Astrocyte (in vitro differentiated cells and primary cell): ENCODE measurements around the gene CA10. TPM values are rescaled to one million over a fixed set of nuclear protein-coding genes. Genes with fewer than 3 reads are reported as not detected.

Experiments
- DNase-seq: peaks from one replicate; pipeline ENCODE4 v3.0.0-alpha.2; 2010; ENCODE audit warnings: low read depth
- FAIRE-seq: peaks from 2 replicates; lab custom pipeline; 2011; peaks lifted over from hg19 to GRCh38; lab: Jason Lieb, UNC
- H2AFZ ChIP-seq: 2 replicates; pipeline ENCODE4 v1.6.0; 2012; ENCODE audit warnings: low read depth, low read length, inconsistent platforms
- H3K27ac ChIP-seq: 2 replicates; pipeline ENCODE4 v1.5.1; 2011; ENCODE audit warnings: low read depth, low read length, inconsistent platforms
- H3K27me3 ChIP-seq: 2 replicates; pipeline ENCODE4 v1.6.0; 2011; ENCODE audit warnings: low read length, inconsistent platforms; ENCODE audit not compliant: insufficient read depth
- H3K36me3 ChIP-seq: 2 replicates; pipeline ENCODE4 v1.5.1; 2011; ENCODE audit warnings: low read length, inconsistent platforms; ENCODE audit not compliant: insufficient read depth
- H3K4me1 ChIP-seq: 2 replicates; pipeline ENCODE4 v1.5.1; 2011; ENCODE audit warnings: low read length, inconsistent platforms; ENCODE audit not compliant: insufficient read depth
- H3K4me2 ChIP-seq: 2 replicates; pipeline ENCODE4 v1.6.0; 2012; ENCODE audit warnings: low read length, inconsistent platforms
- H3K4me3 ChIP-seq: 2 replicates; pipeline ENCODE4 v1.5.1; 2011; ENCODE audit warnings: low read depth, mild to moderate bottlenecking, low read length, inconsistent platforms; ENCODE audit not compliant: insufficient read depth
- H3K79me2 ChIP-seq: 2 replicates; pipeline ENCODE4 v1.6.0; 2012; ENCODE audit warnings: mild to moderate bottlenecking, low read length, inconsistent platforms; ENCODE audit not compliant: insufficient read depth
- H3K9ac ChIP-seq: 2 replicates; pipeline ENCODE4 v1.6.0; 2012; ENCODE audit warnings: mild to moderate bottlenecking, low read length, inconsistent platforms
- H3K9me3 ChIP-seq: 2 replicates; pipeline ENCODE4 v1.5.1; 2012; ENCODE audit warnings: low read depth, mild to moderate bottlenecking, low read length, inconsistent platforms; ENCODE audit not compliant: insufficient read depth
- H4K20me1 ChIP-seq: 2 replicates; pipeline ENCODE4 v1.6.0; 2012; ENCODE audit warnings: low read length, inconsistent platforms; ENCODE audit not compliant: insufficient read depth
- H3K27ac Mint-ChIP-seq: one replicate; pipeline ENCODE4 v1.8.0; 2021; ENCODE audit warnings: mild to moderate bottlenecking, mixed read lengths; ENCODE audit not compliant: unreplicated experiment
- H3K27me3 Mint-ChIP-seq: one replicate; pipeline ENCODE4 v1.8.0; 2021; ENCODE audit warnings: low read depth, mixed read lengths; ENCODE audit not compliant: unreplicated experiment
- H3K36me3 Mint-ChIP-seq: one replicate; pipeline ENCODE4 v1.8.0; 2021; ENCODE audit warnings: low read depth, mixed read lengths; ENCODE audit not compliant: unreplicated experiment
- H3K4me1 Mint-ChIP-seq: one replicate; pipeline ENCODE4 v1.8.0; 2021; ENCODE audit warnings: low read depth, mixed read lengths; ENCODE audit not compliant: unreplicated experiment
- H3K4me3 Mint-ChIP-seq: one replicate; pipeline ENCODE4 v1.8.0; 2021; ENCODE audit warnings: mild to moderate bottlenecking, moderate library complexity, mixed read lengths; ENCODE audit not compliant: unreplicated experiment
- H3K9me3 Mint-ChIP-seq: one replicate; pipeline ENCODE4 v1.8.0; 2021; ENCODE audit warnings: mild to moderate bottlenecking, mixed read lengths; ENCODE audit not compliant: unreplicated experiment
- EZH2 ChIP-seq: IDR thresholded peaks from 2 replicates; pipeline ENCODE4 v1.6.1; 2012; ENCODE audit warnings: mild to moderate bottlenecking, low read length, inconsistent platforms; ENCODE audit not compliant: insufficient read depth
- total RNA-seq: library from RNA; stranded (reverse); gene quantifications from 2 replicates; pipeline ENCODE4 v1.2.1, GENCODE V29; 2021
- TF ChIP-seq, protein P1 (sequence below): IDR thresholded peaks from 2 replicates; pipeline ENCODE4 v1.5.1; 2011; ENCODE audit warnings: low read depth, mild to moderate bottlenecking, inconsistent platforms, low read length, moderate library complexity; ENCODE audit not compliant: insufficient read depth

The CA10 gene
- total RNA-seq, 1 donor from 2014 or later: 0.43 TPM

DNA sequence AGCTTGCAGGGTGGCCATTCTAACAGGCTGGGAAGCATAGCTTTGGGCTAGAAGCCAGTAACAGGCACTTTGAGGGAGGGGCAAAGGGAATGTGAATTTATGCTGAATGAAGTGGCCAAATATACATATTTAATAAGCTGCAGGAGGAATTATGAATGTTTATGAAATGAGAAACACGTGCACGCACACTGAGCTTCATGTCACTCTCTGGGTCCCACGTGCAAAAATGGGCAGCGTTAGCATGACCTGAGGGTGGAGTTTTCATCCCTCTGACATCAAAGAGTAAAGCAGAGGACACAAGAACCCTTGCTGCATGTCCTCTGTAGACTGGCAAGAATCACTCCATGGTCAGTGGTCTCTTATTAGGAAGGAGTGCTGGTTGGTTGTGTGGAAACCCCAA is 561.2 kb downstream of the CA10 start:
- Mint-ChIP-seq H3K4me3 (no peak overlapping the region), H3K4me1 (no peaks in the 10 kb centered on the region), H3K36me3 (no peaks in the 10 kb centered on the region), H3K9me3 (peaks cover 2% of the 10 kb centered on the region), H3K27ac (no peak overlapping the region), H3K27me3 (peaks cover 2% of the 10 kb centered on the region)
- Histone ChIP-seq H3K27me3 (no peaks in the 10 kb centered on the region), H3K27ac (no peak overlapping the region), H3K9me3 (no peaks in the 10 kb centered on the region), H3K4me1 (no peaks in the 10 kb centered on the region), H3K4me2 (no peak overlapping the region), H3K36me3 (no peaks in the 10 kb centered on the region), H4K20me1 (no peaks in the 10 kb centered on the region), H2AFZ (no peak overlapping the region), H3K4me3 (no peak overlapping the region), H3K9ac (no peak overlapping the region), H3K79me2 (no peaks in the 10 kb centered on the region)
- TF ChIP-seq, protein P1, sequence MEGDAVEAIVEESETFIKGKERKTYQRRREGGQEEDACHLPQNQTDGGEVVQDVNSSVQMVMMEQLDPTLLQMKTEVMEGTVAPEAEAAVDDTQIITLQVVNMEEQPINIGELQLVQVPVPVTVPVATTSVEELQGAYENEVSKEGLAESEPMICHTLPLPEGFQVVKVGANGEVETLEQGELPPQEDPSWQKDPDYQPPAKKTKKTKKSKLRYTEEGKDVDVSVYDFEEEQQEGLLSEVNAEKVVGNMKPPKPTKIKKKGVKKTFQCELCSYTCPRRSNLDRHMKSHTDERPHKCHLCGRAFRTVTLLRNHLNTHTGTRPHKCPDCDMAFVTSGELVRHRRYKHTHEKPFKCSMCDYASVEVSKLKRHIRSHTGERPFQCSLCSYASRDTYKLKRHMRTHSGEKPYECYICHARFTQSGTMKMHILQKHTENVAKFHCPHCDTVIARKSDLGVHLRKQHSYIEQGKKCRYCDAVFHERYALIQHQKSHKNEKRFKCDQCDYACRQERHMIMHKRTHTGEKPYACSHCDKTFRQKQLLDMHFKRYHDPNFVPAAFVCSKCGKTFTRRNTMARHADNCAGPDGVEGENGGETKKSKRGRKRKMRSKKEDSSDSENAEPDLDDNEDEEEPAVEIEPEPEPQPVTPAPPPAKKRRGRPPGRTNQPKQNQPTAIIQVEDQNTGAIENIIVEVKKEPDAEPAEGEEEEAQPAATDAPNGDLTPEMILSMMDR: no peak
- TF ChIP-seq EZH2: no peak
- DNase-seq (no peak), FAIRE-seq (no peak)

DNA sequence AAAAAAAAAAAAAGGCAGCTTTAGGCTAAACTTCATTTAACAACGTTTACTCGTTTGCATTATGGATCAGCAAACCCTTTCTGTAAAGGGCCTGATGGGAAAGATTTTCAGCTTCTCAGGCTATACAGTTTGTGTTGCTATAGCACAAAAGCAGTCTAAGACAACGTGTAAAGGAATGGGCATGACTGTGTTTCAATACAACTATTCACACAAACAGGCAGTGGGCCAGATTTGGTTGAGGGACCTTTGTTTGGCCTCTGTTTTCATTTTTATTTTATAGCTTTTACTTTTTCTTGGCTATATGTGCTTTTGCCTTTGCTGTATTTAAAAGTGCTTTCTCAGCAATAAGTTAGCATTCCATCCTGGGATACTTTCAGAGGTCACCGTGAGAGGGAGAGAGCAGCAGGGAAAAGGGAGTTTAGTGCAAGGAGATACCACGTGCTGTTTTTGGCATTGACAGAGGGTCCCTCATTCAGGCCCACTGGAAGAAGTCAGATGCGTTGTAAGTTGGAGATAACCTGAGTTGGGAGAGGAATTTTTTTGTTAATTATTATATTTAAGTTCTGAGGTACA is 562.6 kb downstream of the CA10 start:
- no peak overlapping the region for H3K9ac ChIP-seq
- H3K36me3 ChIP-seq: no peaks in the 10 kb centered on the region
- H2AFZ ChIP-seq: no peak overlapping the region
- no peaks in the 10 kb centered on the region for H4K20me1 ChIP-seq
- no peaks in the 10 kb centered on the region for H3K79me2 ChIP-seq
- no peak overlapping the region for H3K27ac ChIP-seq
- H3K27me3 Mint-ChIP-seq: peaks cover 5% of the 10 kb centered on the region
- no peaks in the 10 kb centered on the region for H3K27me3 ChIP-seq
- H3K4me1 ChIP-seq: no peaks in the 10 kb centered on the region
- no peaks in the 10 kb centered on the region for H3K36me3 Mint-ChIP-seq
- H3K4me3 ChIP-seq: no peak overlapping the region
- H3K4me1 Mint-ChIP-seq: no peaks in the 10 kb centered on the region
- H3K9me3 ChIP-seq: no peaks in the 10 kb centered on the region
- no peak overlapping the region for H3K4me3 Mint-ChIP-seq
- TF ChIP-seq, protein P1: no peak
- TF ChIP-seq EZH2: no peak
- no peak overlapping the region for H3K27ac Mint-ChIP-seq
- H3K4me2 ChIP-seq: no peak overlapping the region
- FAIRE-seq (no peak), DNase-seq (no peak)
- H3K9me3 Mint-ChIP-seq: peaks cover 2% of the 10 kb centered on the region

DNA sequence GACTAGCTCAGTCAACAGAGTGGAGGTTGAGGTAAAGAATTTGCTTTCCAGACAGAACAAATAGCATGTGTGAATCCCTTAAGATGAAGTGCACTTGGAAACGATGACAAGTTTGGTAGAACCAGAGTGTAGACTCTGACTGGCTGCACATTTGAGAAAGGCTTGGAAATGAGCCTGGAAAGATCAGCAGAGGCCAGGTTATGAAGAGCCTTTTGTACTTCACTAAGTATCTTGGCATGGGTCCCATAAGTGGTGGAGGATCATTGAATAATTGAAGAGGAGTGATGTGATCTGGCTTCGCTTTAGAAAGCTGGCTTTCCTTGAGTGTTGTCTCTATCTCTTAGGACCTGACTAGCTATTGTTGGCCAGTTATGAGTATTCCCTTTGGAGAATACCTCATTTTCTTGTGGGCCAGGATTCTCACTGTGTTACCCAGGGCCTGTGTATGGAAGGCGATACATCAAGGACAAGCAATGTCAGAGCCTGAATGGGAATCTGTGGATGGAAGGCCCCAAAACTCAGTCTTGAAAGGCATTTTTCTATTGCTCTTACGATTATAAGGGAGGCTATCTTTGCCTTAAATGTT is 568.4 kb downstream of the CA10 start:
- no peaks in the 10 kb centered on the region for H3K36me3 Mint-ChIP-seq
- Histone ChIP-seq H3K4me1 (no peaks in the 10 kb centered on the region), H3K79me2 (no peaks in the 10 kb centered on the region), H2AFZ (no peak overlapping the region), H3K27ac (no peak overlapping the region), H3K36me3 (no peaks in the 10 kb centered on the region), H3K27me3 (no peaks in the 10 kb centered on the region), H4K20me1 (no peaks in the 10 kb centered on the region), H3K4me3 (no peak overlapping the region), H3K9me3 (no peaks in the 10 kb centered on the region), H3K4me2 (no peak overlapping the region), H3K9ac (no peak overlapping the region)
- peaks cover 5% of the 10 kb centered on the region for H3K9me3 Mint-ChIP-seq
- no peak for FAIRE-seq
- H3K27me3 Mint-ChIP-seq: peaks cover 6% of the 10 kb centered on the region
- no peak overlapping the region for H3K27ac Mint-ChIP-seq
- no peak overlapping the region for H3K4me3 Mint-ChIP-seq
- TF ChIP-seq EZH2: no peak
- TF ChIP-seq, protein P1: no peak
- H3K4me1 Mint-ChIP-seq: no peaks in the 10 kb centered on the region
- DNase-seq: no peak
